ENCODE results near the gene CFD.
"Not testable (repeated sequence)": the region's sequence is repeated elsewhere in the genome, so short reads cannot be mapped to it uniquely, and the experiment has no call there.

CFD gene

DNA sequence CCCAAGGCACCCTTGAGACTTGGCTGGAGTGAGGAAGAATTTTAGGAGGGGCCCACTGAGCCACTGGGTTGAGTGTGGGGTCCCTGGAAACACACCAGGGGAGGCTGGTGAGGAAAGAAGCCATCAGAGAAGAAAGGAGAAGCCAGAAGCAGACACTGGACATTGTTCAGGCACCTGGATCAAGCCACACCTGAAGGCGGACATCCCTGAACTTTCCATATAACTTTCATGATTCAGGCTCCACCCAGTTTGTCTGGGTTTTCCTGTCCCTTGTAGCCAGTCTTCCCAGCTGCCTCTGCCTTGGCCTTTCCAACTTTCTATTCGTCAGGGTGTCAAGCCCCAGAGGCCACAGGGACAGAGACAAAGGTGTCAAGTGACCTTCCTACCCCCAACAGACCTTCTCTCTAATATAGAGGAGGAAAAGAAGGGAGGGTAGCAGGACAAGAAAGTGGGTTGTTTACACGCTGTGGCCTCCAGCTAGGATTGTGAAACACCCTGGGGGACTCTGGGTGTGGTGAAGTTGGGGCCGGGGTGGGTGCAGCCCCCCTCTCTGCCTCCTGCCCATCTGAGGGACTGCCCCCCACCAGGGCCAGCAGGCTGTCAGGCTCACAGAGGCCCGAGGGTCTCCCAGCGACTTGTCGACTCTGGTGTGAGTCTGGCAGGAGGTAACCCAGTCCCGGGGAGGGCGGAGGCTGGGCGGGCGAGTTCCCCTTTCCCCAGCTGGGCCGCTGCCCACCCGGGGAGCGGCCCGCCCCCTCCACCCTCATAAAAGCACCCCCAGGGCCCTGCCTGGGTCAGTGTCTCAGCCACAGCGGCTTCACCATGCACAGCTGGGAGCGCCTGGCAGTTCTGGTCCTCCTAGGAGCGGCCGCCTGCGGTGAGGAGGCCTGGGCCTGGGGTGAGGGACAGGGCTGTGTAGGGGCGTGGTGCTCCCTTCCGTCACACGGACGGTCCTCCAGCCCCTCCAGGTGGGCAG is at the start of gene CFD:
Gene CFD (plus strand): TSS at position 797 of the 976 bp plus-strand sequence. CDS start 26 bp downstream, at position 823.
- DNase-seq, result no peak

DNA sequence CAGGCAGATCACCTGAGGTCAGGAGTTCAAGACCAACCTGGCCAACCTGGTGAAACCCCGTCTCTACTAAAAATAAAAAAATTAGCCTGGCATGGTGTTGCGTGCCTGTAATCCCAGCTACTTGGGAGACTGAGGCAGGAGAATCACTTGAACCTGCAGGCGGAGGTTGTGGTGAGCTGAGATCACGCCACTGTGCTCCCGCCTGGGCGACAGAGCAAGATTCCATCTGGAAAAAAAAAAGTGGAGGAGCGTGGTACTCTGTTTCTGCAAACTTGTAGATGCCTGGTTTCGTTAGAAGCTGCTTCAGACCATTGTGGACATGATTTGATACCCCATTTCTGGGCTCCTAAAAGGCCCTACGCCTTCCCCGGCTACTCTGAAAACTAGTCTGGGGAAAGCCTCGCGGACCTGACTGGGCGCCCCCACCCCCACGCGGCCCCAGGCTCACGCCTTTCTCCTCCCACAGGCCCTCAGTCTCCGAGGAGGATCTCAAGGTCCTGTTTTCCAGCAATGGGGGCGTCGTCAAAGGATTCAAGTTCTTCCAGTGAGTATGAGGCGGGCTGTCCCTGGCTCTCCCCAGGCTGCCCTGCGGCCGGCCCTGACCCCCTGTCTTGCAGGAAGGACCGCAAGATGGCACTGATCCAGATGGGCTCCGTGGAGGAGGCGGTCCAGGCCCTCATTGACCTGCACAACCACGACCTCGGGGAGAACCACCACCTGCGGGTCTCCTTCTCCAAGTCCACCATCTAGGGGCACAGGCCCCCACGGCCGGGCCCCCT is 49.2 kb upstream of the CFD start:
- no peak for DNase-seq

DNA sequence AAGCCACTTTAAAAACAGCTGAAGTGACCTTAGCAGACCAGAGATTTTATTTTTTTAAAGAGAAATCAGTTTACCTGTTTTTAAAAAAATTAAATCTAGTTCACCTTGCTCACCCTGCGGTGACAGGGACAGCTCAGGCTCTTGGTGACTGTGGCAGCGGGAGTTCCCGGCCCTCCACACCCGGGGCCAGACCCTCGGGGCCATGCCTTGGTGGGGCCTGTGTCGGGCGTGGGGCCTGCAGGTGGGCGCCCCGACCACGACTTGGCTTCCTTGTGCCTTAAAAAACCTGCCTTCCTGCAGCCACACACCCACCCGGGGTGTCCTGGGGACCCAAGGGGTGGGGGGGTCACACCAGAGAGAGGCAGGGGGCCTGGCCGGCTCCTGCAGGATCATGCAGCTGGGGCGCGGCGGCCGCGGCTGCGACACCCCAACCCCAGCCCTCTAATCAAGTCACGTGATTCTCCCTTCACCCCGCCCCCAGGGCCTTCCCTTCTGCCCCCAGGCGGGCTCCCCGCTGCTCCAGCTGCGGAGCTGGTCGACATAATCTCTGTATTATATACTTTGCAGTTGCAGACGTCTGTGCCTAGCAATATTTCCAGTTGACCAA is 48.5 kb upstream of the CFD start:
- no peak for DNase-seq

DNA sequence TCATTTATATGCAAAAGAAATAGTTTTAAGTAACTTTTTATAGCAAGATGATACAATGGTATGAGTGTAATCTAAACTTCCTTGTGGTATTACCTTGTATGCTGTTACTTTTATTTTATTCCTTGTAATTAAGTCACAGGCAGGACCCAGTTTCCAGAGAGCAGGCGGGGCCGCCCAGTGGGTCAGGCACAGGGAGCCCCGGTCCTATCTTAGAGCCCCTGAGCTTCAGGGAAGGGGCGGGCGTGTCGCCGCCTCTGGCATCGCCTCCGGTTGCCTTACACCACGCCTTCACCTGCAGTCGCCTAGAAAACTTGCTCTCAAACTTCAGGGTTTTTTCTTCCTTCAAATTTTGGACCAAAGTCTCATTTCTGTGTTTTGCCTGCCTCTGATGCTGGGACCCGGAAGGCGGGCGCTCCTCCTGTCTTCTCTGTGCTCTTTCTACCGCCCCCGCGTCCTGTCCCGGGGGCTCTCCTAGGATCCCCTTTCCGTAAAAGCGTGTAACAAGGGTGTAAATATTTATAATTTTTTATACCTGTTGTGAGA is 47.9 kb upstream of the CFD start:
- no peak for DNase-seq

DNA sequence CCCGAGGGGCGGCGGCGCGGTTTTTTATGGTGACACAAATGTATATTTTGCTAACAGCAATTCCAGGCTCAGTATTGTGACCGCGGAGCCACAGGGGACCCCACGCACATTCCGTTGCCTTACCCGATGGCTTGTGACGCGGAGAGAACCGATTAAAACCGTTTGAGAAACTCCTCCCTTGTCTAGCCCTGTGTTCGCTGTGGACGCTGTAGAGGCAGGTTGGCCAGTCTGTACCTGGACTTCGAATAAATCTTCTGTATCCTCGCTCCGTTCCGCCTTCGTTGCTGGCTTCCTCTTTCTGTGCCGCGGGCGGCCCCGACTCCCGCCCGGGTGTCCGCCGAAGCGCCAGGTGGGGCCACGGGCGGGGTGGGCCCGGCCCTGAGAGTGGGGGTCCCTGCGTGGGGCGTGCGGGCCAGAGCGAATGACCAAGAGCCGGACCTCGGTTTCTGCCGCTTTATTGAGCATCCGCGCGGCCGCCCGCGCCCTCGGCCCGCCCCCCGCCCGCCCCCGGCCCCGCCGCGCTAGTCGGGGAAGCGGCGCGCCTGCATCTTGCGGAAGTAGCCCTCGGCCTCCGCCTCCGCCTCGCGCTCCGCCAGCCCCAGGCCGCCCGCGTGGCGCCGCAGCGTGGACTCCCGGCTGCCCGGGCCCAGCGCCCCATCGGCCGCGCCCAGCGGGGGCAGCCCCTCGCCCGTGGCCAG is 47.3 kb upstream of the CFD start:
- no peak for DNase-seq

GRCh38 chr19:812747-813218 is 46.7 kb upstream of the CFD start:
- DNase-seq, result no peak

DNA sequence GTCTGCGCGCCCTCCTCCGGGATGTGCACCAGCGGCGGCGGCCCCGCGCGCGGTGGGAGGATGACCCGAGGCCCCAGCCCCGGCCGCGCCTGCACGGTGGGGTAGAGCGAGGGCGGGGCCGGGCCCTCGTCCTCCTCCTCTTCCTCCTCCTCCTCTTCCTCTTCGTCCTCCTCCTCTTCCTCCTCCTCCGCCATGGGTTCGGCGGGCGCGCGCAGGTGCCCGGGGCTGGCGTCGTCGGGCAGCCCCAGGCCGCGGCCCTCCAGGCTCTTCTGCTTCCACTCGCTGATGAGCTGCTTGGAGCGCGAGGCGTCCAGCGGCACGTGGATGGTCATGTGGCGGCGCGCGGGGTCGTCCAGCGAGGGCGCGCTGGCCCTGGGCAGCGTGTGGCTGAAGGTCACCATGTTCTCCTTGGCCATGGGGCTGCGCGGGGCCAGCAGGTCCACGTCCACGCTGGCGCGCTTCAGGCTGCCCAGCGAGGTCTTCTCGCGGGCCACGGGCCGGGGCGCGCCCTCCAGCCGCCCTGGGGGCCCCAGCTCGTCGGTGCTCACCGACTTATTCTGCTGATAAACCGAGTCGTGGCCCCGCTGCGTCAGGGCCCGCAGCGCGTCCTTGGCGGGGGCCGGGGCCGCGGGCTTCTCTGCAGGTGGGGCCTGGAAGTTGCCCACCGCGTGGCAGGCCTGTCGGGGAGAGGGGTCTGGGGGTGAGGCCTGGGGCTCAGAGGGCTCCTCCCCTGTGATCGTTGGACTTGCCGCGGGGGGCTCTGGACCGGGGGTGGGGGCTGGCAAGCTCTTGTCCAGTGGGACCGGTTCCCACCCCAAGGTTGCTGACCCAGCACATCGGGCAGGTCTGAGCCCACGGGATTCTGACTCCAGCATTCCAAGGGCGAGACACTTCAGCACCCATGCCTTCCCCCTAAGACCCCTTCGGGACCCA is 46.0 kb upstream of the CFD start:
- DNase-seq, result no peak

GRCh38 chr19:814152-815078 is 45.0 kb upstream of the CFD start:
- DNase-seq, result no peak

GRCh38 chr19:815079-815774 is 44.2 kb upstream of the CFD start:
- no peak for DNase-seq

DNA sequence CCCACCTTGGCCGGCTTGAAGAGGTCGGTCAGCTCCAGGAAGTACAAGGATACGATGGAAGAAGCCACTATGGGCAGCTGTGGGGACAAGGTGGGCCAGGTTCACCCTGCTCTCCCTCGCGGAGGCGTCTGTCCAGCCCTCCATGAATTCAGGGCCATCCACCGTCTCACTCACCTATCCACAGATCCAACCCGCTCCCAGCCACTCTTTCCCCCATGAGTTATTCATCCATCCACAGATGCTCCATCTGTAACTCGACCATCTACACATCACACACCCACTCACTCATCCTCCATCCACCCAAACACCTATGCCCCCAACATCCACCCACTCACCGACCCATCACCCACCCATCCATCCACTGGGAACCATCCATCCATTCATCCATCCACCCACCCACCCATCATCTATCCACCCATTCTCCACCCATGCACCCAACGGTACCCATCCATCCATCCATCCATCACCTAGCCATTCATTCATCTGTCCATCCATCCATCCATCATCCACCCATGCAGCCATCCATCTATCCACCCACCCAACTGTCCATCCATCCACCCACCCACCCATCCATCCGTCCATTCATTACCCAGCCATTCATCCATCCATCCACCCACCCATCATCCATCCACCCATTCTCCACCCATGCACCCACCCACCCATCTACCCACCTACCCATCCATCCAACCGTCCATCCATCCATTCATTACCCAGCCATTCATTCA is 43.5 kb upstream of the CFD start:
- DNase-seq, result no peak

DNA sequence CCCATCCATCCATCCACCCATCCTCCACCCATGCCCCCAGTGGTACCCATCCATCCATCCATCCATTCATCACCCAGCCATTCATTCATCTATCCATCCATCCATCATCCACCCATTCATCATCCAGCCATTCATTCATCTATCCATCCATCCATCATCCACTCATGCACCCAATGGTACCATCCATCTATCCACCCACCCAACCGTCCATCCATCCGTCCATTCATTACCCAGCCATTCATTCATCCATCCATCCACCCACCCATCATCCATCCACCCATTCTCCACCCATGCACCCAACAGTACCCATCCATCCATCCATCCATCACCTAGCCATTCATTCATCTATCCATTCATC is 43.0 kb upstream of the CFD start:
- DNase-seq, result no peak

GRCh38 chr19:820212-820611 is 39.3 kb upstream of the CFD start:
- not testable (repeated sequence) for DNase-seq

- DNase-seq, result no peak
Measured at GRCh38 chr19:821231-821824, 38.1 kb upstream of the CFD start.

DNA sequence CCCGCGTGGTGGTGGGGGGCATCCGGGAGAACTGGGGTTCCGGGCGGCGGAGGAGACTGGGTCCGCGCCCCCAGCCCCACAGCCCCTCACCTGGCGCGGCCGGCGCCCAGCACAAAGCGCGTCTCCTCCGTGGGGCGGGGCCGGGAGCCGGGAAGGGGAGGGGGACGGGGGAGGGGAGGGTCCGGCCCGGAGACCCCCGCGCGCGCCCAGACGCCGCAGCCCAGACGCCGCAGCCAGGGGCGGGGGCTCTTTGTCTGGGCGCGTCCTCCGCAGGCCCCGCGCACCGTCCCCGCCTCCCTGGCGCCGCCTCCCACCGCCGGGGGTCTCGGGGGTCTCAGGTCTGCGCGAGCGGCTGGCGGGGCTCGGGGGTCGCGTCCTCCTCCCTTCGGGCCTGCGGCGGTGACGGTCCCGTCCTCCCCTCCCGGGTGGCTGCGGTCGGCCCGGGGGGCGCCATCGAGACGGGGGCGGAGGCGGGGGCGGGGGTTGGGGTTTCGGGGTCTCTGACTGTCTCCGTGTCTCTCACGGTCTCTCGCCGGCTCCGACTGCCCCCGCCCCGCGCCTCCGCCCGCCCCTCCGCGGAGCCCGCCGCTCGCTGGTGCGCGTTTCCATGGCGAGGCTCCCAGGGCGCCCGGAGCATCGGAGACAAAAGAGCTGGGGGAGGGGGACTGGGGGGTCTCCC is 37.5 kb upstream of the CFD start, which contains the start of gene PLPPR3:
Gene PLPPR3 (minus strand): TSS at position 131 of the 679 bp plus-strand sequence. CDS start 396 bp downstream, outside the sequence.
- no peak for DNase-seq

GRCh38 chr19:823565-824121 is 35.8 kb upstream of the CFD start:
- no peak for DNase-seq

DNA sequence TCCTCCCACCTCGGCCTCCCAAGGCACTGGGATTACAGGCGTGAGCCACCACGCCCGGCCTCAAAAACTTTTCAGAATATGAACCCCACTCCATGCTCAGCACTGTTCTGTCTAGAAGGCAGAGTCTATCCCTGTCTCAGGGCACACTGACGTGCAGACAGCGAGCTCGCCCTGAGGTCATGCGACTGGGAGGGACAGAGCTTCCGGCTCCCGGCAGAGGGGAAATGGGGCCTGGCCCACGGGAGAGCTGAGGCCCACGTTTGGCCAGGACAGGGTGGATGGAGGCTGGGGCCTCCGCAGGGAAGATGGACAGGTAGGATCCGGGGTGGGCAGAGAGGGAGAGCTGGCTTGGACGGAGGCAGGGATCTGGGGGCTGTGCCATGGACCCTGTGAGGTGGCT is 34.6 kb upstream of the CFD start:
- no peak for DNase-seq

All from NCI-H1694 (cell line).